ENCODE results near the gene LTO1. TPM values are rescaled to one million over a fixed set of nuclear protein-coding genes. Genes with fewer than 3 reads are reported as not detected.

Gene LTO1
- total RNA-seq, 1 experiment from 2014 or later, result 36.7 TPM

DNA sequence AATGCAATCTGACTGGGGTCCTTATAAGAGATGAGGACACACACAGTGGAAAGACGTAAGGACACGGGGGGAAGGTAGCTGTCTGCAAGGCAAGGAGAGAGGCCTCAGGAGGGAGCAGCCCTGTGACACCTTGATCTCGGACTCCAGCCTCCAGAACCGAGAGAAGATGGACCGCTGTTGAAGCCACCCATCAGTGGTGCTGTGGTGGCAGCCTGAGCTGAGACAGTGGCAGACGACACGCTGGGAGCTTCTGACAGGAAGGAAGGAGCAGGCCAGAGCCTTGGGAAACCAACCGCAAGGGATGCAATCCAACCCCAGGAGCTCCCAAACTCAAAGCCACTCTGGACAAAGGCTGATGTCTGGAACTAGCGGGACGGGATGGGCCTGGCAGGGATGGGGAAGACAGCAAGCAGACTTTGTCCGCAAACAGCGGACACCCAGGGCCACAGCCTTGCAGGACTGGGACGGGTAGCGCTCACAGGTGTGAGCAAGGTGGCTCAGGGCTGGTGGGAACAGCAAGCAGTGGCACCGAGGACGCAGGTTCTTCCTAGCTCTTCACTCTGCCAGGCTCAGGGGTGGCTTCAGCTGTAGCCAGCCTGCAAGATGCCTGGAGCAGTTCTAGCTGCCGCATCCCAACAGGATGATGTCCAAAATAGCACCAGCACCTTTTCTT lies 10.9 kb downstream of the LTO1 start:
- CTCF ChIA-PET, result no interaction called here
- no TSS peak for BruUV-seq (replicated peaks)
- TF ChIP-seq, protein P1, sequence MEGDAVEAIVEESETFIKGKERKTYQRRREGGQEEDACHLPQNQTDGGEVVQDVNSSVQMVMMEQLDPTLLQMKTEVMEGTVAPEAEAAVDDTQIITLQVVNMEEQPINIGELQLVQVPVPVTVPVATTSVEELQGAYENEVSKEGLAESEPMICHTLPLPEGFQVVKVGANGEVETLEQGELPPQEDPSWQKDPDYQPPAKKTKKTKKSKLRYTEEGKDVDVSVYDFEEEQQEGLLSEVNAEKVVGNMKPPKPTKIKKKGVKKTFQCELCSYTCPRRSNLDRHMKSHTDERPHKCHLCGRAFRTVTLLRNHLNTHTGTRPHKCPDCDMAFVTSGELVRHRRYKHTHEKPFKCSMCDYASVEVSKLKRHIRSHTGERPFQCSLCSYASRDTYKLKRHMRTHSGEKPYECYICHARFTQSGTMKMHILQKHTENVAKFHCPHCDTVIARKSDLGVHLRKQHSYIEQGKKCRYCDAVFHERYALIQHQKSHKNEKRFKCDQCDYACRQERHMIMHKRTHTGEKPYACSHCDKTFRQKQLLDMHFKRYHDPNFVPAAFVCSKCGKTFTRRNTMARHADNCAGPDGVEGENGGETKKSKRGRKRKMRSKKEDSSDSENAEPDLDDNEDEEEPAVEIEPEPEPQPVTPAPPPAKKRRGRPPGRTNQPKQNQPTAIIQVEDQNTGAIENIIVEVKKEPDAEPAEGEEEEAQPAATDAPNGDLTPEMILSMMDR (IDR thresholded peaks at IDR 0.05; ENCODE audit: unreplicated experiment), result no peak
- H3K27me3 Mint-ChIP-seq (ENCODE audit: unreplicated experiment), result no peaks in the 10 kb centered on the region
- intact Hi-C loops (cut with micrococcal nuclease; ENCODE audit: unreplicated experiment), result no loop called here
- H3K36me3 Mint-ChIP-seq (ENCODE audit: insufficient read depth, unreplicated experiment), result peaks cover 39% of the 10 kb centered on the region
- no peaks in the 10 kb centered on the region for H3K4me1 Mint-ChIP-seq (ENCODE audit: low read depth, unreplicated experiment)
- H3K4me3 Mint-ChIP-seq (ENCODE audit: low read depth, unreplicated experiment), result no peak overlapping the region
- H3K9me3 Mint-ChIP-seq (ENCODE audit: low read depth, unreplicated experiment), result no peaks in the 10 kb centered on the region
- DNase-seq, result no peak
- H3K27ac Mint-ChIP-seq (ENCODE audit: unreplicated experiment), result no peak overlapping the region

DNA sequence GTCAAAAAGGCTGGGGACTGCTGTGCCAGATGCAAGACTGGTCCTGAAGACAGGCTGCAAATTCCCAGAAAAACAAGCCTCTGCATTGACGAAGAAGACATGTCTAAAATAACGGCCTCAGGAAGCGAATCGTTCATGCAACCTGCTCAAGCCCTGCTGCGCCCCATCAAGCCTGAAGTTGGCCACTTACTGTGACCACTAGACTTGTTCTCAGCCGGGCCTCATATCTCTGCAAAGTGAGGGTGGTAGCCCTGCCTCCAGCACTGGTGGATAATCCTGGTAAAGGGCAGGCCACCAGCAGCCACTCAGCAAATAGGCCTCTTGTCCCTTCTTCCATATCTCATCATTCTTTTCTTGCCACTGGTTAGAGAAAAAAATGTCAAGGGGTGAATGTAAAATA lies 11.8 kb downstream of the LTO1 start:
- BruUV-seq (replicated peaks), result no TSS peak

DNA sequence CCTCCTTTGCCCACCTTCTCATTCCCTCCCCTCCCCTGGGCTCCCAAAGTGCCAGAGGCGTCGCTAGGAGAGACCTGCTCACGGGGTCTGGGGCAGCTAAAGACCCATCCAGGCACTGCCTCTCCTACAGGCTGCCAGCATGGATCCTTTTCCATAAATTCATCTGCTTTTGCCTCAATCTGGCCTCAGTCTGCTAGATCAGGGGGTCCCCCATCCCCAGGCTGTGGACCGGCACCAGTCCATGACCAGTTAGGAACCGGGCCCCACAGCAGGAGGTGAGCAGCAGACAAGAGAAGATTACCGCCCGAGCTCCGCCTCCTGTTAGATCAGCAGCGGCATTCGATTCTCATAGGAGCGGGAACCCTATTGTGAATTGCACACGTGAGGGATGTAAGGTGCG lies 12.3 kb downstream of the LTO1 start:
- intact Hi-C loops (cut with micrococcal nuclease; ENCODE audit: unreplicated experiment), result no loop called here
- DNase-seq, result no peak
- Mint-ChIP-seq H3K4me3 (ENCODE audit: low read depth, unreplicated experiment) (no peak overlapping the region), H3K4me1 (ENCODE audit: low read depth, unreplicated experiment) (no peaks in the 10 kb centered on the region), H3K27ac (ENCODE audit: unreplicated experiment) (no peak overlapping the region), H3K36me3 (ENCODE audit: insufficient read depth, unreplicated experiment) (peaks cover 33% of the 10 kb centered on the region), H3K27me3 (ENCODE audit: unreplicated experiment) (no peaks in the 10 kb centered on the region), H3K9me3 (ENCODE audit: low read depth, unreplicated experiment) (no peaks in the 10 kb centered on the region)
- BruUV-seq (replicated peaks), result no TSS peak
- TF ChIP-seq, protein P1 (IDR thresholded peaks at IDR 0.05; ENCODE audit: unreplicated experiment), result no peak
- CTCF ChIA-PET, result no interaction called here

More for the DNA sequence above, 11.8 kb downstream of the LTO1 start:
- H3K4me1 Mint-ChIP-seq (ENCODE audit: low read depth, unreplicated experiment), result no peaks in the 10 kb centered on the region
- no peaks in the 10 kb centered on the region for H3K27me3 Mint-ChIP-seq (ENCODE audit: unreplicated experiment)
- no peak overlapping the region for H3K27ac Mint-ChIP-seq (ENCODE audit: unreplicated experiment)
- TF ChIP-seq, protein P1 (IDR thresholded peaks at IDR 0.05; ENCODE audit: unreplicated experiment), result no peak
- intact Hi-C loops (cut with micrococcal nuclease; ENCODE audit: unreplicated experiment), result no loop called here
- CTCF ChIA-PET, result no interaction called here
- H3K9me3 Mint-ChIP-seq (ENCODE audit: low read depth, unreplicated experiment), result no peaks in the 10 kb centered on the region
- H3K36me3 Mint-ChIP-seq (ENCODE audit: insufficient read depth, unreplicated experiment), result peaks cover 35% of the 10 kb centered on the region
- DNase-seq, result no peak
- no peak overlapping the region for H3K4me3 Mint-ChIP-seq (ENCODE audit: low read depth, unreplicated experiment)

DNA sequence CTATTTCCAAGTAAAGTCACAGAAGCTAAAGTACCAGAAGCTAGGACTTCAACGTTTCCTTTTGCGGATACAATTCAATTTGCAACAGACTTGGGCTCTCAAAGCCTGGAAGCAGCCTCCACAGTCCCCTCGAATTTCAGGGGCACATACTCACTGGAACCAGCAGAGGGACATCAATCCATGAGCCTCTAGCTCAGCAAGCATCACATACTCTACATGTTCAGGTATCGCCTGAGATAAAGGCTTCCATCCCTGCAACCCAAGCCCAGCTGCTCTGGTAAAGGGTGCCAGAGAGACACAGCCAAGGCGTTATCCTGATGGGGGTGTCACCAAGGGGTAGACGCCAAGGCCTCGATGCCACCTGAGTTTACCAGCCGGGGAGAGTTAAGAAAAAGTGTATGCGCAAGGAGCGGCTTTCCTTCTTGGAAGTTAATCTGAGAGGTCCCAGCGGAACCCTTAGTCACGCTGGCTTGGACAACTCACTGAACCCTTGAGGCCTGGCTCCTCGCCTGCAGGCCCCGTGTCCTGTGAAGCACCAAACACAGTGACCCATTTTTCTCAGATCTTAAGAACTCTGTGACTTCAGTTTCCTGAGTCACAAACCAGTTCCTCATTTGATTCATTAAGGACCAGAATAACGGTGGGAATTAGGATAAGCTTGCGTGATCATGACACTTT lies 13.0 kb downstream of the LTO1 start:
- BruUV-seq (replicated peaks), result no TSS peak
- no peak overlapping the region for H3K27ac Mint-ChIP-seq (ENCODE audit: unreplicated experiment)
- DNase-seq, result no peak
- peaks cover 32% of the 10 kb centered on the region for H3K36me3 Mint-ChIP-seq (ENCODE audit: insufficient read depth, unreplicated experiment)
- H3K4me3 Mint-ChIP-seq (ENCODE audit: low read depth, unreplicated experiment), result no peak overlapping the region
- TF ChIP-seq, protein P1 (IDR thresholded peaks at IDR 0.05; ENCODE audit: unreplicated experiment), result peak; percentile 27
- no peaks in the 10 kb centered on the region for H3K9me3 Mint-ChIP-seq (ENCODE audit: low read depth, unreplicated experiment)
- H3K27me3 Mint-ChIP-seq (ENCODE audit: unreplicated experiment), result no peaks in the 10 kb centered on the region
- intact Hi-C loops (cut with micrococcal nuclease; ENCODE audit: unreplicated experiment), result no loop called here
- CTCF ChIA-PET, result no interaction called here
- H3K4me1 Mint-ChIP-seq (ENCODE audit: low read depth, unreplicated experiment), result no peaks in the 10 kb centered on the region
